Fibroblast of lung (primary cell): ENCODE results near the gene FHOD3.

Experiments used
- EZH2 ChIP-seq: IDR thresholded peaks from 2 replicates; pipeline ENCODE4 v1.5.1; 2012; ENCODE audit warnings: low read length, control low read depth, mild to moderate bottlenecking; ENCODE audit errors: missing control alignments
- TF ChIP-seq, protein P1 (sequence below), 2 donors: IDR thresholded peaks in 1 of 2; conservative IDR thresholded peaks in 1 of 2; 1 replicate in 1 of 2; 2 replicates in 1 of 2; pipeline ENCODE4 v1.5.1; 2011 to 2012; ENCODE audit warnings: low read length in 2 of 2, control low read depth in 1 of 2, inconsistent platforms in 1 of 2, low read depth in 1 of 2, mild to moderate bottlenecking in 1 of 2

DNA sequence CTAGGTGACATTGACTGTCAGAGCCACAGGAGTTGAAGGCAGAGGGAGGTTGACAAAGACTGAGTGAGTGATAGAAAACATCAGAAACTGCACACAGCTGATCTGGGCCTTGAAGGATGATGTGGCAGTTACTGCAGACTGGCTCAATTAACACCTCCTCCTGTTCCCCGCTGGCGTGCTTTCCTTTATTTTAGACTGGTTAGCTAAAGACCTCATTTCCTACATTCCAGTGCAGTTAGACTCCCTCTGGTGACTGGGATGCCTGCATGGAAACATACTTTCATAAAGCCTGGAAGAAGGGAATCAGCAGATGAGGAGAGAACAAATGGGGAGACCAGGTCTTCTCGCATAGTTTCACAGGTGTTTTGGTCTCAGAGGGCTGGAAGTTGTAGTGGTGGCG, 524.2 kb downstream of the FHOD3 start:
- TF ChIP-seq, protein P1, sequence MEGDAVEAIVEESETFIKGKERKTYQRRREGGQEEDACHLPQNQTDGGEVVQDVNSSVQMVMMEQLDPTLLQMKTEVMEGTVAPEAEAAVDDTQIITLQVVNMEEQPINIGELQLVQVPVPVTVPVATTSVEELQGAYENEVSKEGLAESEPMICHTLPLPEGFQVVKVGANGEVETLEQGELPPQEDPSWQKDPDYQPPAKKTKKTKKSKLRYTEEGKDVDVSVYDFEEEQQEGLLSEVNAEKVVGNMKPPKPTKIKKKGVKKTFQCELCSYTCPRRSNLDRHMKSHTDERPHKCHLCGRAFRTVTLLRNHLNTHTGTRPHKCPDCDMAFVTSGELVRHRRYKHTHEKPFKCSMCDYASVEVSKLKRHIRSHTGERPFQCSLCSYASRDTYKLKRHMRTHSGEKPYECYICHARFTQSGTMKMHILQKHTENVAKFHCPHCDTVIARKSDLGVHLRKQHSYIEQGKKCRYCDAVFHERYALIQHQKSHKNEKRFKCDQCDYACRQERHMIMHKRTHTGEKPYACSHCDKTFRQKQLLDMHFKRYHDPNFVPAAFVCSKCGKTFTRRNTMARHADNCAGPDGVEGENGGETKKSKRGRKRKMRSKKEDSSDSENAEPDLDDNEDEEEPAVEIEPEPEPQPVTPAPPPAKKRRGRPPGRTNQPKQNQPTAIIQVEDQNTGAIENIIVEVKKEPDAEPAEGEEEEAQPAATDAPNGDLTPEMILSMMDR (conservative IDR thresholded peaks at IDR 0.05 in 1 of 2, IDR thresholded peaks at IDR 0.05 in 1 of 2; ENCODE audit: low read depth in 1 of 2, low read length in 2 of 2), result no peak
- TF ChIP-seq EZH2, result no peak
